ENCODE results near the gene COIL. TPM values are rescaled to one million over a fixed set of nuclear protein-coding genes. Genes with fewer than 3 reads are reported as not detected.

COIL gene
- total and polyA plus RNA-seq, 2 donors (not counting 3 experiments of a cell fraction or from before 2014, with no cell fraction given): 4.2 to 20.6 TPM

- no peak for DNase-seq (ENCODE audit: low read depth, low spot score)
- H4K20me1 ChIP-seq (replicated peaks; ENCODE audit: control insufficient read depth, extremely low read depth, insufficient read depth, low read length): no peaks in the 10 kb centered on the region
- CTCF ChIA-PET: interaction anchor here (1.2 kb wide), 1 partner anchor 170 kb away, joined by 3 read pairs; no protein-coding TSS in a partner anchor
- intact Hi-C loops (cut with micrococcal nuclease) (no loop called here), dilution Hi-C loops (cut with MboI; ENCODE audit: extremely low pct_ligation_motif_present, low sequenced_read_pairs) (no loop called here)
- no peaks in the 10 kb centered on the region for H3K9me1 ChIP-seq (replicated peaks; ENCODE audit: control insufficient read depth, extremely low read depth, insufficient read depth, low read length)
- TF ChIP-seq POLR2AphosphoS5 (IDR thresholded peaks at IDR 0.05; ENCODE audit: insufficient read depth, low read depth, low read length): no peak
- no peak for TF ChIP-seq GATA2 (IDR thresholded peaks at IDR 0.05; ENCODE audit: insufficient read depth, insufficient read length, low read depth, low read length)
- TF ChIP-seq JUN (IDR thresholded peaks at IDR 0.05; ENCODE audit: borderline replicate concordance, insufficient read depth, insufficient read length, low read depth): no peak
- TF ChIP-seq EZH2 (IDR thresholded peaks at IDR 0.05; ENCODE audit: borderline replicate concordance, low read depth, low read length, severe bottlenecking): no peak
- no peak for TF ChIP-seq FOS (IDR thresholded peaks at IDR 0.05; ENCODE audit: borderline replicate concordance, insufficient read depth, low read length)
- TF ChIP-seq MAX (IDR thresholded peaks at IDR 0.05; ENCODE audit: insufficient read depth, insufficient read length): no peak
- no peak for TF ChIP-seq MYC (IDR thresholded peaks at IDR 0.05; ENCODE audit: low read depth, low read length)
- no peak for TF ChIP-seq POLR2A (IDR thresholded peaks at IDR 0.05; ENCODE audit: low read depth, low read length)
- no peak for TF ChIP-seq CTCF (IDR thresholded peaks at IDR 0.05; ENCODE audit: extremely low read depth in 1 of 2, insufficient read depth in 1 of 2, low read depth in 1 of 2, low read length in 2 of 2)
- no peak for FAIRE-seq
- POLR2A ChIA-PET: no interaction called here
- peaks cover 18% of the 10 kb centered on the region for H3K79me2 ChIP-seq (ENCODE audit: control insufficient read depth, insufficient read depth, low read length)
- peaks cover 4 to 10% of the 10 kb centered on the region in 2 experiments for H3K36me3 ChIP-seq (ENCODE audit: control insufficient read depth in 2 of 2, extremely low read depth in 1 of 2, insufficient read depth in 2 of 2, low read length in 2 of 2)
- no peak overlapping the region for H3K9ac ChIP-seq (replicated peaks; ENCODE audit: extremely low read depth, insufficient read depth, low read length)
- no TSS peak for BruUV-seq (replicated peaks)
- H3K27ac ChIP-seq (ENCODE audit: insufficient read depth, low read depth, low read length): no peak overlapping the region
- H3K4me3 ChIP-seq (replicated peaks in 1 of 3; ENCODE audit: insufficient read depth in 1 of 3, low read depth in 1 of 3, low read length in 3 of 3): no peak overlapping the region
- peaks cover 6% of the 10 kb centered on the region for H3K4me1 ChIP-seq (ENCODE audit: control insufficient read depth, extremely low read depth, insufficient read depth, low read length)
- H3K4me2 ChIP-seq (ENCODE audit: insufficient read depth, low read length): no peak overlapping the region
- no peaks in the 10 kb centered on the region for H3K9me3 ChIP-seq (replicated peaks; ENCODE audit: control insufficient read depth, insufficient read depth, low read length)
- H3K27me3 ChIP-seq (ENCODE audit: control insufficient read depth in 2 of 2, insufficient read depth in 2 of 2, low read length in 2 of 2): no peaks in the 10 kb centered on the region
- H2AFZ ChIP-seq (ENCODE audit: low read depth, low read length): no peak overlapping the region
Measured at GRCh38 chr17:56949595-56949994, 11.3 kb downstream of the COIL start.
